Measurements from ENCODE around the gene OR51I2.

The OR51I2 gene

GRCh38 chr11:5505363-5506048 is 56.4 kb downstream of the OR51I2 start:
- Histone ChIP-seq H3K36me3 (ENCODE audit: insufficient read depth, low read length) (no peaks in the 10 kb centered on the region), H3K4me1 (ENCODE audit: control insufficient read depth, insufficient read depth, low read length, unreplicated experiment) (no peaks in the 10 kb centered on the region), H3K27ac (ENCODE audit: low read depth, low read length) (no peak overlapping the region), H3K27me3 (ENCODE audit: insufficient read depth, low read length) (peaks cover 54% of the 10 kb centered on the region), H3K79me2 (ENCODE audit: control insufficient read depth, insufficient read depth, low read length, unreplicated experiment) (no peaks in the 10 kb centered on the region), H3K4me3 (ENCODE audit: low read depth, low read length) (no peak overlapping the region), H2AFZ (ENCODE audit: low read length, unreplicated experiment) (no peak overlapping the region)

Data from ACC112 (cell line).